ENCODE measurements around the gene MYADML2. TPM values are rescaled to one million over a fixed set of nuclear protein-coding genes. Genes with fewer than 3 reads are reported as not detected.

The MYADML2 gene
- total RNA-seq, 1 donor from 2014 or later: not detected

GRCh38 chr17:81913394-81914102 lies 33.5 kb downstream of the MYADML2 start:
- no peak for DNase-seq (ENCODE audit: low spot score)
- Mint-ChIP-seq H3K27ac (ENCODE audit: unreplicated experiment) (no peak overlapping the region), H3K9me3 (ENCODE audit: low read depth) (no peaks in the 10 kb centered on the region), H3K4me1 (ENCODE audit: low read depth) (peaks cover 32% of the 10 kb centered on the region), H3K27me3 (ENCODE audit: low read depth) (no peaks in the 10 kb centered on the region), H3K4me3 (ENCODE audit: unreplicated experiment) (no peak overlapping the region), H3K36me3 (ENCODE audit: low read depth) (peaks cover 10% of the 10 kb centered on the region)
- TF ChIP-seq, protein P1, sequence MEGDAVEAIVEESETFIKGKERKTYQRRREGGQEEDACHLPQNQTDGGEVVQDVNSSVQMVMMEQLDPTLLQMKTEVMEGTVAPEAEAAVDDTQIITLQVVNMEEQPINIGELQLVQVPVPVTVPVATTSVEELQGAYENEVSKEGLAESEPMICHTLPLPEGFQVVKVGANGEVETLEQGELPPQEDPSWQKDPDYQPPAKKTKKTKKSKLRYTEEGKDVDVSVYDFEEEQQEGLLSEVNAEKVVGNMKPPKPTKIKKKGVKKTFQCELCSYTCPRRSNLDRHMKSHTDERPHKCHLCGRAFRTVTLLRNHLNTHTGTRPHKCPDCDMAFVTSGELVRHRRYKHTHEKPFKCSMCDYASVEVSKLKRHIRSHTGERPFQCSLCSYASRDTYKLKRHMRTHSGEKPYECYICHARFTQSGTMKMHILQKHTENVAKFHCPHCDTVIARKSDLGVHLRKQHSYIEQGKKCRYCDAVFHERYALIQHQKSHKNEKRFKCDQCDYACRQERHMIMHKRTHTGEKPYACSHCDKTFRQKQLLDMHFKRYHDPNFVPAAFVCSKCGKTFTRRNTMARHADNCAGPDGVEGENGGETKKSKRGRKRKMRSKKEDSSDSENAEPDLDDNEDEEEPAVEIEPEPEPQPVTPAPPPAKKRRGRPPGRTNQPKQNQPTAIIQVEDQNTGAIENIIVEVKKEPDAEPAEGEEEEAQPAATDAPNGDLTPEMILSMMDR (IDR thresholded peaks at IDR 0.05): no peak

DNA sequence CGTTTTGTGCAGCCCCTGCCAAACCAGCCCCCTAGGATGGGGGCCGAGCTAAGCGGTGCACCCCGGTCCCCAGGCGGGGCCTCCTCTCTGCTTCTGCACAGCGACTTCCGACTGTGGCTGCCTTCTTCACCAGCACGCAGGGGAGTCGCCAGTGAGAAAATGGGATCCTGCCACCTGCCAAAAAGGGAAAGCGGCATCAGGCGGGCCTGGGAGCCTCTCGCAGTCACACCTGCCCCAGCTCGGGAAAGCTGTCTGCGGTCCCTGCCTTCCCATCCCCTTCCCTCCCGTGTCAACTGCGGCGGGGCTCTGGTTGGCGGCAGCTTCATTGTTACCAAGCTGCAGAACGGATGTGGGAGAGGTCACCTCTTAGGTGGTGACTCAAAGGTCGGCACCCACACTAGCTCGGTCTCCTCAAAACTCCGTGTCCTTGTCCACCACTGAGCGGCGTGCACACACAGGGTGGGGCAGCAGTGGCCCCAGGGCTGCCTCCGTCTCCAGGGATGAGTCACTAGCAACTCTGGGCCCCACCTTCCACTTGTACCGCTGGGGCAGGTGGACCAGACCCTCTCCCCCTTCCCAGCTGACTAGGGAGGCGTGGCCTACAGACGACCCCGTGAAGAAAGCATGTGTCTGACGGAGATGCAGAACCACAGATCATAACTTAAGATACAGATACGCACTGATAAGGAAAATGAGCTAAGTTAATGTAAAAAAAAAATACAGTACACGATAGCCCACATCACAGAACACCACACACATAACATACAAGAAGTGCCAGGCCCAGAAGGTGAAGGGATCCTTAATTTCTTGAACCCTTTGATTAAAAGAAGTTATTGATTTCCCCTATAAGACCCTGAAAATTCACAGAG lies 34.4 kb downstream of the MYADML2 start:
- TF ChIP-seq, protein P1 (IDR thresholded peaks at IDR 0.05): no peak
- Mint-ChIP-seq H3K27me3 (ENCODE audit: low read depth) (no peaks in the 10 kb centered on the region), H3K4me3 (ENCODE audit: unreplicated experiment) (no peak overlapping the region), H3K4me1 (ENCODE audit: low read depth) (peaks cover 26% of the 10 kb centered on the region), H3K27ac (ENCODE audit: unreplicated experiment) (no peak overlapping the region), H3K9me3 (ENCODE audit: low read depth) (no peaks in the 10 kb centered on the region), H3K36me3 (ENCODE audit: low read depth) (peaks cover 11% of the 10 kb centered on the region)
- no peak for DNase-seq (ENCODE audit: low spot score)

- H3K36me3 Mint-ChIP-seq (ENCODE audit: low read depth): peaks cover 11% of the 10 kb centered on the region
- no peaks in the 10 kb centered on the region for H3K27me3 Mint-ChIP-seq (ENCODE audit: low read depth)
- H3K4me1 Mint-ChIP-seq (ENCODE audit: low read depth): peaks cover 21% of the 10 kb centered on the region
- H3K4me3 Mint-ChIP-seq (ENCODE audit: unreplicated experiment): no peak overlapping the region
- TF ChIP-seq, protein P1 (IDR thresholded peaks at IDR 0.05): no peak
- no peaks in the 10 kb centered on the region for H3K9me3 Mint-ChIP-seq (ENCODE audit: low read depth)
- DNase-seq (ENCODE audit: low spot score): no peak
- peak overlapping the region; percentile 36 for H3K27ac Mint-ChIP-seq (ENCODE audit: unreplicated experiment)
Observed at GRCh38 chr17:81911969-81912368, 35.1 kb downstream of the MYADML2 start.

DNA sequence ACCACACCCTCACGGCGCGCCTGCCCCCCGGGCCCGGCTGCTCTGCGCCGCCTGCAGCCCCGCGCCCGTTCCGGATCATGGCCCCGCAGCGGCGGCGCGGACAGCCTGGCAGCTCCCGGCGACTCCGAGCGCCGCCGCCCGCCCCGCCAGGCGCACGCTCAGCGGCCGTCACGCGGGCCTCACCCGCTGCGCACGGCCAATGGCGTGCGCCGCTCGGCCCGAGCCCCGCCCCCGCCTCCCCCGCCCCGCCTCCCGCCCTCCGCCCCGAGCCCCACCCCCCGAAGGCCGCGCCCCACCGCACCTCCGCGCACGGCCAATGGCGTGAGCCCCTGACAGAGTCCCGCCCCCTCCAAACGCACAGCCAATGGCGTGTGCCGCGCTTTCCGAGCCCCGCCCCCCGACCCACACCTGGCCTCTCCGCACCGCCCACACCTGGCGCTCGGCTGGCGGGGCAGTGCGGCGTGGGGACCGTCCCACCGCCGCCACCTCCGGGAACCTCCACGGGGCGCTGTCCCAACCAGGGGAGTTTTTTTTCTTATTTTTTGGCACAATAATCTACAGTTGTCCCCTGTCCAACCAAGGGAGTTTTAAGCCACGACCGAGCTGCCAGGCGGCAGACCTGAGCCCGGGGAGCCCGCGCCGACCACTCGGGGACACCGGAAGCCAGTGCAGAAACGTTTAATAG lies 35.6 kb downstream of the MYADML2 start, which contains the start of gene PCYT2:
Gene PCYT2, minus strand, starts transcription at position 123 of the 685 bp plus-strand sequence. Its CDS starts 44 bp downstream, at position 79.
- DNase-seq (ENCODE audit: low spot score): no peak
- TF ChIP-seq, protein P1 (IDR thresholded peaks at IDR 0.05): no peak
- Mint-ChIP-seq H3K27ac (ENCODE audit: unreplicated experiment) (peak within 1 kb of the TSS; percentile 54), H3K27me3 (ENCODE audit: low read depth) (no peaks in the 10 kb centered on the region), H3K4me1 (ENCODE audit: low read depth) (peaks cover 15% of the 10 kb centered on the region), H3K9me3 (ENCODE audit: low read depth) (no peaks in the 10 kb centered on the region), H3K4me3 (ENCODE audit: unreplicated experiment) (peak within 1 kb of the TSS; percentile 77), H3K36me3 (ENCODE audit: low read depth) (peaks cover 13% of the 10 kb centered on the region)

DNA sequence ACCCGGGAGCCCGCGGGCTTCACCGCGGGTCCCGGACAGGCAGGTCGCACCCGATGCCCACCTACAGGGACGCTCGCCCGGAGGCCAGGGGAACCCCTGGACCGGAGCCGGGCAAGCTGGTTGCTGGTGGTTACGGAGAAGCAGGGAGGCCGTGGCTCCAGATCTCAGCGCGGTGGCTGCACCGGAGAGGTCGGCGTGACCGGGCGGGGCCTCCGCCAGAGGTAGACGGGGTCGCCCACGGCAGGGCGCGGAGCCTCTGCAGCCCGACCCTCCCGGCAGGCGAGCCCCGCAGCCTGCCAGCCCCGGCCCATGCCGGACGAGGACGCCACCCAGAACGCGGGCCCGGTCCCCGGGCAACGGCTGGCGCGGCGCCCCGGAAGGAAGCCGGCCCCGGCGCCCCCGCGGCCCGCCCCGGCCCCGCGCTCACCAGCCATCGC lies 36.2 kb downstream of the MYADML2 start:
- no peak for DNase-seq (ENCODE audit: low spot score)
- H3K36me3 Mint-ChIP-seq (ENCODE audit: low read depth): peaks cover 13% of the 10 kb centered on the region
- H3K4me3 Mint-ChIP-seq (ENCODE audit: unreplicated experiment): peak overlapping the region; percentile 77
- no peaks in the 10 kb centered on the region for H3K27me3 Mint-ChIP-seq (ENCODE audit: low read depth)
- H3K9me3 Mint-ChIP-seq (ENCODE audit: low read depth): no peaks in the 10 kb centered on the region
- peak overlapping the region; percentile 54 for H3K27ac Mint-ChIP-seq (ENCODE audit: unreplicated experiment)
- H3K4me1 Mint-ChIP-seq (ENCODE audit: low read depth): peaks cover 11% of the 10 kb centered on the region
- TF ChIP-seq, protein P1 (IDR thresholded peaks at IDR 0.05): no peak
